GM23338 (cell line): ENCODE data around the gene KLHL1.

ENCODE experiments used
- CTCF ChIP-seq, 2 experiments: fragments of 200-600 bp in 1 of 2; sonication (generic) in 1 of 2; conservative IDR thresholded peaks; 2 replicates each; pipeline versions ENCODE4 v1.5.1 to v1.6.1; 2016 to 2017; ENCODE audit warnings: antibody characterized with exemption in 2 of 2, low read depth in 2 of 2, mild to moderate bottlenecking in 2 of 2, moderate library complexity in 1 of 2
- ETS1 ChIP-seq: IDR thresholded peaks from 2 replicates; pipeline ENCODE4 v1.6.1; 2016; ENCODE audit warnings: antibody characterized with exemption
- EZH2 ChIP-seq: fragments of 200-600 bp; sonication (generic); IDR thresholded peaks from one replicate; pipeline ENCODE4 v1.8.0; 2017; ENCODE audit warnings: antibody characterized with exemption, mild to moderate bottlenecking, low read depth; ENCODE audit not compliant: unreplicated experiment
- EZH2phosphoT487 ChIP-seq: fragments of 200-600 bp; sonication (generic); IDR thresholded peaks from one replicate; pipeline ENCODE4 v1.8.1; 2018; ENCODE audit warnings: antibody characterized with exemption; ENCODE audit not compliant: unreplicated experiment
- JUNB ChIP-seq: IDR thresholded peaks from one replicate; pipeline ENCODE4 v1.6.1; 2016; ENCODE audit warnings: antibody characterized with exemption; ENCODE audit not compliant: unreplicated experiment

GRCh38 chr13:69857183-69857821 lies 250.9 kb downstream of the KLHL1 start:
- TF ChIP-seq EZH2 (no peak), EZH2phosphoT487 (no peak), CTCF (conservative IDR thresholded peaks at IDR 0.05; ENCODE audit: low read depth in 2 of 2) (peak; percentile 70 to 97), ETS1 (no peak), JUNB (no peak)
